Cerebellar nuclear complex (tissue), 1 donor: ENCODE measurements around the gene IRF8.
"Not testable (repeated sequence)": the region's sequence is repeated elsewhere in the genome, so short reads cannot be mapped to it uniquely, and the experiment has no call there.

ENCODE experiments used
- DNase-seq, 2 experiments: peaks; one replicate each; lab custom pipeline; 2025; lab: John Stamatoyannopoulos, UW

Gene IRF8

DNA sequence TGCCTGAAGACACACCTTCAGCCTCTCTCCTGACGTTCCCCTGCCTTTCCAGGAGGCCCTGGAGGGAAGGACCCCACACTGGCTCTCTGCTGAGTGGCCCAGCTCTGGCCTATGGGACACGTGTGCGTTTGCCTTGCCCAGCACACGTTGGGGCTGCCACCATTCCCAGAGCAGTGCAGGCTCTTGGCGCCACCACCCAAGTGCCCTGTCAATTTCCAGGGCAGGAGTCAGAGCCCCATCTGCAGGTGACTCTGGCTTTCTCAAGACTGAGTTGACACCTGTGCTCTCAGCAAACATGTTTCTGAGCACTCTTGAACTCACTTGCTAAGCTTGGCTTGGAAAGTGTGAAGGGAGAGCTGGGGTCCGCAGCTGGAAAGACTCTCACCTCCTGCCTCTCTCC is 4.7 kb upstream of the IRF8 start:
- DNase-seq: no peak

DNA sequence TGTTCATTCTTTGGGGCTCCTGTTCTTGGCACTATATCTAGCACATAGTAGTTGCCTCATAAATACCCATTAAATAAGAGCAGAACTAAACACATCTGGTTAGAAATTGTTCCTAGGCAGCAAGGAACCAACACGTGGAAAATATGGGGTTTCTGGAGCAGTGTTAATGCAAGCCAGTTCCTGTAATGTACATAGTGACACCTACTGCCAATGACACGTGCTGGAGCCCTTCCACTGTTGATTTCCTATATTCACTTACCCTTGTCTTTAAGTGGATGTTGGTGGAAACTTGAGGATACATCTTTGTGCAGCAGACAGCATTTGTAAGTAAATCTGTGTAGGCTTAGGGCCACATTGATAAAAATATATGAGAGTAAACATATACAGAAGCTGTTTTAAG is 1.6 kb upstream of the IRF8 start:
- no peak for DNase-seq

DNA sequence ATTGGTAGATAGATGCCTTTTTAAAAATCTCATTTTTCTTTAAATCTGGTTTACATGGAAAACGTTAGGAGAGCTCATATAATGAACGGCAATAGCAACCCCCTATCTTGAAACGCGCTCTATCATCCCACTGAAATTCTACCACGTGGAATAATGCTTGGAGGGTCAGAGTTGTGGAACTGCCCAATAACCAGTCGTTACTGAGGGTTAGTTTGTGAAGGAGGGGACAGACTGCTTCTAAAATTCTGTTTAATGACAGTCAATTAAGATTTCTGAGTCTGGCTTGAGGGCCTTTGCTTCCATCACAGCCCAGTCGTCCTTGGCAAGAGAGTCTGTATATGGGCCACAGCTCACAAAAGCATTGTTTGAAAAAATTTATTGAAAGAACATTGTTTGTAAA is 482 bp downstream of the IRF8 start:
- DNase-seq: no peak

DNA sequence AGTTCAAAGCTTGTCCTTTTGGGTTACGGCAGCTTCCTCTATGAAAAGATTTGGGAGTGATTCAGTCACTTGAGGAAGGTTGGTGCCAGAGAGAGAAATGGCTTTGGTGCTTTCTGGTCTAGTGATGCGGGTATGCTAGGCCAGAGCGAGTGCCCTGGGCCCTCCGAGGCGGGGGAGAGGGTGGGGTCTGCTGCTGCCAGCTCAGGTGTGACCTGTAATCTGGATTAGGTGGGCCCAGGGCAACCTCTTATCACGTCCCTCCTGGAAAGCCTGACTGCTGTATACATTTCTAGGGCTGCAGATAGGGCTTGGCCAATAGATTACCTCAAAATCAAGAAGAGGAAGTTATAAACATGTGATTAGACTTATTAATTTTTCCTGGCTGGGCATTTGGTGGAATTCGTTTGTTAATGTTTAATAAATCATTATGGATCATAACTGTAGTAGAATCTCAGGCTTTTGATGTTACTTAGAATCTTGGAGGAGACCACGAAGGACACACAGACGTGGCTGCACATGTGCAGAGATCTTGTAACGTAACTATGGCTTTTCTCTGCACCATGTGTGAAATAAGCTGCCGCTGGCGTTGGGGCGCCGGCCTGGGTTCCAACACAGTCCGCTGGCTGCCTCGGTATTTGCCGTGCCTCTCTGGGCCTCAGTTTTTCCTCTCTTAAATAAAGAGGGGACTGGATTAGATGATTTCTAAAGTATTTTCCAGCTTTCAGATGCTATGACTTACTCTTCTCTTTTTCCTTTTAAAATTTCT is 1.2 kb downstream of the IRF8 start:
- DNase-seq: no peak

DNA sequence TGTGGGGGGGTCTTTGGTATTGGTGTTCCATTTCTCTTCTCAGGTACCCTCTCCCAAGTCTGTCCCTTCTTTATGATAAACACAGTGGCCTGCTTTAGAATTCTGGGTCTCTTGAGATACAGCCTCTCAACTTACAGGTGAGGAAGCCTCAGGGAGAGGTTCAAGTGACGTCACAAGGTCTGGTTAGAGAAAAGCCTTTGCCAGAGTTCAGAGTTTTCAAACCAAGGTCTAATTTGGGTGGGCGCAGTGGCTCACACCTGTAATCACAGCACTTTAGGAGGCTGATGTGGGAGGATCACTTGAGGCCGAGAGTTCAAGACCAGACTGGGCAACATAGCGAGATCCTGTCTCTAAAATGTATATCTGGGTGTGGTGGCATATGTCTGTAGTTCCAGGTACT is 2.1 kb downstream of the IRF8 start:
- no peak for DNase-seq

DNA sequence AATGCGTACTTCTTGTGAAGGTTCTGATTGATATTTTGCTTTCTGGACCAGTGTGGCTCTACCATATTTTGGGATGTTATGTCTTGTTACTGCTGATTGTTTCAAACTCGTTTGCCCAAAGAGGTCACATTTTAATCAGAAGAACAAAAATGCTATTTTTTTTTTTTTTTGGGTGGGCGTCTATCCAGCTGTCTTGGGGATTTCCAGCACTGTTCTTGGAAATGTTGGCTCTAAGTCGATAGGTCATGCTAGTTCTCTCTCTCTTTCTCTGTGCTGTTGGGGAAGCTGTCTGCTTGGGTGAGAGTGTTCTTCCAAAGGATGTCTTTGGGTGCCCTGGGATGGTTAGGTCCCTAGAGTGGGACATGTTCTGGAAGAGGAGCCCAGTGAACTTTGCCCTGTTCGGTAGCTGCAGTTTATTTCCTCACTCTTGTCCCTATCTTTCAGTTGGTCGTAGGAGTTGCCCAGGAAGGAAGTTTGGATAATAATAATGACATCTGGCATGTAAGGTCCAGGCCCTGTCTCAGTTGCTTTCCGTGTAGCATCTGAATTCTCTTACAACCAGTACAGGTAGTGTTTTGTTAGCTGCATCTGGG is 2.9 kb downstream of the IRF8 start:
- no peak for DNase-seq

DNA sequence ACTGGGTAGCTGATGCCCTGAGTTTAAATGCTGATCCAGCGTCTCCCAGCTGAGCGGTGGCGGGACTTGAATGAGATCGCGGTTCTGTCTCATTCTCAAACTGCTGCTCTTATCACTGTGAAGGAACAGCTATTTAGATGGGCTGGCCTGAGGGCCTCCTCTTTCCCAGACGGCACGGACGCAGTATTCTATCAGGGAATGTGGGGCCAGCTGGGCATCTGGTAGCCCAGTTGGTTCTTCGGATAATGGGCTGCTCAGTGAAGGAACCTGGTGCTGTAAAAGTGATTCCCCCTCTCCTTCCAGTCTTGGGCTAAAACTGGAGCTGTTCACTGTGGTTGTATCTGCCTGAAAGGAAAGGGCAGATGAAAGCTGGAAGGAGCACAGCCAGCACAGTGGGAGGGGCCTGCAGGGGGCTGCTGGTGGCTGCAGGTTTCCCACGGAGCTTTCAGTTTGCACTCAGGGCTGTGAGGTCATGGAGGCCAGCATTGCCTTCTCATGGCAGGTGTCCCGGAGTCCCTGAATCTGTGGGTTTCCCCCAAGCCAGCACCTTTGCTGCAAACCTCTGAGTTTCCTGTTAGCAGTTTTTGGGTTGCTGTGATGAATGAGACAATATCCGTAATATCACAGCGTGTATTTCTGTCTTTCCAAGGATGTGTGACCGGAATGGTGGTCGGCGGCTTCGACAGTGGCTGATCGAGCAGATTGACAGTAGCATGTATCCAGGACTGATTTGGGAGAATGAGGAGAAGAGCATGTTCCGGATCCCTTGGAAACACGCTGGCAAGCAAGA is 3.6 kb downstream of the IRF8 start:
- no peak for DNase-seq

DNA sequence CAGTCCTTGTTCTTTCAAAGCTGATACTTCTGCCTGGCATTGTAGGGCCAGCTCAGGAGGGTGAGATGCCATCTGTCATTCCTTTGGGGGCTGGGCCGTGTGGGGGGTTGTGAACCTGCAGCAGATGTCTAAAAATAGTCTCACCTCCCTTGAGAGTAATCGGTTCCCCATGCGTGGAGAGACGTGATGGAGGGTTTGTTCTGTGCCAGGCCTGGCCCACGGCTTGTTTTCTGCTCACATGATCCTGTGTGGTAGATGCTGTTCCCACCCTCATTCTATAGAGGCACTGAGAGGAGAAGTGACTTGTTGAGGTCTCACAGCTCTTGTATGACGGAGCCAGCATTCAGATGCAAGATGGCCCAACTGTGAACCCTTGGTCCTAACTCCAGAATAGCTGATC is 4.6 kb downstream of the IRF8 start:
- no peak for DNase-seq

DNA sequence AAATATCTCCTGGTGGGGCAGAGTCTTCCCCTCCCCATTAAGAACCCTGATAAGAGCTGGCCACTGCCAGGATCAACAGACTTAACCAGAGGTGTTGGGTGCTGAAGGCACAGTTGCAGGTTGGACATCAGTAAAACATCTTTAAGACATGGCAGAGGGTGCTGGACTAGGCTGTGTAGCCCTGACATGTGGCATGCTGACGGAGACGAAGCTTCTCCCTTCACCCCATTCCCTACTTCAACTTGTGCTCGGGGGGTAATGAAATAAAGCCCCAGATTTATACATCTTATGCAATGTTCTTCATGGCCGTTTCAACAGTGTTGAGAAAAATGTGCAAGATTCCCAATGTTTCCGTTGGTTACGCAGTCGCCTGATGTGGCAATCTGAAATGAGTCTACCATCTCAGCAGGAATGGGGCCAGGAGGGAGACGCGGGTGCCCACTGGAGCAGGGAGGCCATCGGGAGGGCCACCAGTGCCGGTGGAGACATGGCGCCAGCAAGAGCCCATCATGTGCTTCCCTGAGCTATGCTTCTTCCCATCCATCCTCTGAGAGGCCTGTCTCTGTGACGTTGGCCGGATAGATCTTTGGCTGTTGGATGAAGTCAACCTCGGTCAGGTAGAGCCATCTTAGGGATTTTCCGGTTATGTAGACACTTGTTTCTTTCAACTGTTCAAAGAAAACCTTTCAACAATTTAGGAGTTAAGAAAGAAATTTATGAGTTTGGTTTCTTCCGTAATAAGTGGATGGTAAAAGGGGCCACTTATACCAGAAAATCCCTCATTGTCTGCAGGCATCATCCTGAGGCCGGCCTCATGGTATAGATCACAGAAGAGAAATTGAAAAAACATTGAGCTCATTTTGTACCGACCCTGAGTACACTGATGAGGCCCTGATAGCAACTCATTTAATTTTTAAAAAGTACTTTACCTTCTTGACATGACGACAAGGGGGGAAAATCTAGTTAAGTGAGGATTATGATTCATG is 6.4 kb downstream of the IRF8 start:
- no peak for DNase-seq

DNA sequence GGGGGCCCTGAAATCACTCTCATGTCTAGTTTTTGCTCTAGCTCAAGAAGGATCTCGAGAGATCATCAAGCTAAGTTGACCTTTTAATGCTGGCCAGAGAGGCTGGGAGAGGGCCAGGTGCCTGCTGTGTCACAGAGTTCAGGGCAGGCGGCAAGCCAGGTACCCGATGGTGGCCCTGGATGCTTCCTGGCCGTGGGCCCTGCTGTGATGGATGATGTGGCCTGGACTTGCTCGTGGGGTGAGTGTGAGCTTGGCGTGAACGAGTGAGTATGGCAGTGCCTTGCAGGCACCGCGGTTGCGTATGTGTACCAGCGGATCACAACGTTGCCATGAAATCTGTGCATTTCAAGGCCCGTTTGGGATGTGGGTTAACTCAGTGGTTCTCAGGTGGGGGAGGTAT is 7.4 kb downstream of the IRF8 start:
- no peak for DNase-seq

DNA sequence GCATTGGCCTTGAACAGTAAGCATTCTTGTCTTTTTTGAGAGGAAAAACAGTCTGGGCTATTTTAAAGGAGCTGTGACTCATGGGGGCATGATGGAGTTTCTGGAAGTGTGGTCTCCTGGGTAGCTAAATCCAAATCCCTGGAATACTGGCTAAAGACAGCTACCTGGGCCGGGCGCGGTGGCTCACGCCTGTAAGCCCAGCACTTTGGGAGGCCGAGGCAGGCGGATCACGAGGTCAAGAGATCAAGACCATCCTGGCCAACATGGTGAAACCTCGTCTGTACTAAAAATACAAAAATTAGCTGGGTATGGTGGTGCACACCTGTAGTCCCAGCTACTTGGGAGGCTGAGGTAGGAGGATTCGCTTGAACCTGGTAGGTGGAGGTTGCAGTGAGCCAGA is 8.3 kb downstream of the IRF8 start:
- DNase-seq: not testable (repeated sequence)

DNA sequence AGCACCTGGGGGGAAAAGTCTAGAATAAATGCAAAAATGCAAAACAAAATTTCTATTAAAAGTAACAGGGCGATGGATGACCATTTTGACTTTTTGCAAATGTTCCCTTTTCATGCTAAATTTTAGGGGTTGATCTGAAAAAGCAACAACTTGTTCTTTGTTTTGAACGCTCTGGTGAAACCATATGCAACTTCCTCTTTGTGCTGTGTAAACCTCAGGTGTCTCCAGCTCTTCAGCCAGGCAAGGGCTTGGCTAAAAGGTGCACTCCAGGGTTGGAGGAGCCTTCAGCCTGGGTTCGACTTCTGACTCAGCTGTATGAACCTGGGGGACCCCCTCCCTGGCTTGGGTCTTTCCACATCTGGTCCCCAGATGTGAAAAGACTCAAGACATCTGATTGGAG is 9.5 kb downstream of the IRF8 start:
- DNase-seq: no peak

DNA sequence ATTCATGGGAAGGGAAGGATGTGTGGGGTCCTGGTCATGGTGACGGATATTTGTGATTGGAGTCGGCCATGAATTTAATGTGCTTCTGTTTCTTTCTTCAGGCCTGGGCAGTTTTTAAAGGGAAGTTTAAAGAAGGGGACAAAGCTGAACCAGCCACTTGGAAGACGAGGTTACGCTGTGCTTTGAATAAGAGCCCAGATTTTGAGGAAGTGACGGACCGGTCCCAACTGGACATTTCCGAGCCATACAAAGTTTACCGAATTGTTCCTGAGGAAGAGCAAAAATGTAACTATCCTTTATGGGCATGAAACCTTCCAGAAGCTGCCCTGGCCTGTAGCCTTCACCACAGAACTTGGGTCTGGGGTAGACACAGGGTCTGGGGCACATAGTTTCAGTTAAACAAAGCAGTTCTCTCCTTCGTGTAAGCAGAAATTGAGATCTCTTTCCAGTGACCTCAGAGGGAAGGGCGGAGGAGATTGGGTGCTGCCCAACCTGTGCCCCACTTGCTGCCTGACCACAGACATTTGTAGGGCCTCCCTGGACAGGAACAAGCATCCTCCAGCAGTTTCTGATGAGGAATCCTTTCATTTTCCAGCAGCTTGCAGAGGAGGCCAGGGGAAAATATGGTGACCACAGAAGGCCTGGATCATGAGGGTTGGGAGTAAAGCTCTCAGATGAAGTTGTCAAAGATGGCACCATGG is 10.1 kb downstream of the IRF8 start:
- DNase-seq: no peak

DNA sequence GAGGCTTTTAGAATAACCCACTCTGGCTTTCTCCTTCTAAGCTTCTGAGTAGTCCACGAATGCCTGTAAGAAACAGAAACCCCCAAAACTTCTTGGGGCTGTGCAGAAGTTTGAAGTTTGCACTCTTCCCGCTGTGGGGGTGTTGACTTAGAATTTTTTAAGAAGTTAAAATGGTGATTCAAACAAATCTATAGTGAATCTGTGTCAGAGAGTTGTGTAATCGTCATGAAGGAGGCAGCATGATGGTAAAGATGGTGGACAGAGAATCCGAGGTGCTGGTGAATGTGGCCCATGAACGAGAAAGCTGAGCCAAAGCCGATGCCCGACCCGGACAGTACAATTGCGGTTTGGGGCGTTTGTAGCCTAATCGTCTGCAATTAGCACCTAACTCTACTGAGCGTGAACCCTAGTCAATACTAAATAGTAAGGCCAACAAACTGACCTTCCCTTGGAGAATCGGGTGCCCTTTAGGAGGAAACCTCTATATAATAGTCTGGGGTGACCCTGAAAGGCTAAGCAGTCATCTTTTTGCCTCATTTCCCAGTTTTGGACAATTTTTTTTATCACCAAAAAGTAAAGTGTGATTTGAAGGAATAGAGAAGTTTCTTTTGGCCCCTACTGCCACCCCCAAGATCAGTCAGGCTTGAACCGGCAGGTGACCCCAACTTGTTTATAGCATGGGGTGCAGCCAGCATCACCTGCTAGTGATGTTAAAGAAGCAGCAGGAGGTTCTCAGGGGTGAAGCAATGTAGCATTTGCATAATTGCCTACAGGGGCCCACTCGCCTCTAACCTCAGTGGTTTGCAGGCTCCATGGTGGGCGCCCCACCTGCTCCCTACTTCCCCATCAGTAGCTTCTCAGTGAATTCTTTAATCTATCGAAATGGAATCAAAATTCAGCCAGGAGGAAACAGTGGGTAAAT is 11.2 kb downstream of the IRF8 start:
- no peak for DNase-seq

DNA sequence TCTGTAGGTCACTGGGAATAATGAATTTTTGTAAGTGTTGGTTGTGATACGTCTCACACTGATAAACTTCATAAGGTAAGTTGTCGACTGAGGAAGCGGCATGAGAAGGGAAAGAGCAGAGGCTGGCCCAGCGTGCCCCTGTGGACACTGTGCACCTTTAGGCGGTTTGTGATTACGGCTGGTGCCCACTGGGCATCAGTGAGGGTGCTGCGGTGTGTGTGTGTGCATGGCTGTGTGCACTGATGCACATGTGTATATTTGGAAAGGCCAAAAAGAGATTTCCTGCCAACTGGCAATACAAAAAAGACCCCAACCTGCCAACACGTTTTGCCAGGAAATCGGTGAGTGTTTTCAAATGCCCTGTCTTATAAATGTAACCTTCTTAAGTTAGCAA is 11.9 kb downstream of the IRF8 start:
- DNase-seq: no peak

DNA sequence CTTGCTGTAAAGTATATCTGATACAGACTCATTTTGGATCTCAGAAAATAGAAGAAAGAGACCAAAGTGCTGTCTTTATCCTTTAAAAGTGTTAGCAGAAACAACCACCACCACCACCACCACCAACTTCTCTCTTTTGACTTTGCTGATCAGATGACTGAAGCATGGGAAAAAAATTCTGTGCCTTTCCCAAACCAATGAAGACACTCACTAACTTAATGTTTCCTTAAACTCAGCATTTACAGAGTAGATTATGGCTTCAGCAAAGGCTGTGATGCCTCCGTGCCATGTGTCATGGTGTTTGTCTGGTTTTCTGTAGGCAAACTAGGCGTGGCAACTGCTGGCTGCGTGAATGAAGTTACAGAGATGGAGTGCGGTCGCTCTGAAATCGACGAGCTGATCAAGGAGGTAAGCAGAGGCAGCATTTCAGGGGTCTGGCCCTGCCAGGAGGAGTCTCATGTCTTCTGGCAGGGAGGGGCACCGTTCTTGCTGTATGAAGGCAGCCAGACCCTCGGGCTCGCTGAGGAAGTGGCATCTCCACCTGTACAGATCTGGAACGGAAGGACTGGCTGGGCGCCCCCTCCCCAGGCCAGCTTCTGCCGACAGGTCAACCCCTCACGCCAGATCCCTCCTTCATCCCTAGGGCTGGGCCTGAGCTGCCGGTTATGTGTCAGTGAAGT is 12.4 kb downstream of the IRF8 start:
- DNase-seq: no peak

DNA sequence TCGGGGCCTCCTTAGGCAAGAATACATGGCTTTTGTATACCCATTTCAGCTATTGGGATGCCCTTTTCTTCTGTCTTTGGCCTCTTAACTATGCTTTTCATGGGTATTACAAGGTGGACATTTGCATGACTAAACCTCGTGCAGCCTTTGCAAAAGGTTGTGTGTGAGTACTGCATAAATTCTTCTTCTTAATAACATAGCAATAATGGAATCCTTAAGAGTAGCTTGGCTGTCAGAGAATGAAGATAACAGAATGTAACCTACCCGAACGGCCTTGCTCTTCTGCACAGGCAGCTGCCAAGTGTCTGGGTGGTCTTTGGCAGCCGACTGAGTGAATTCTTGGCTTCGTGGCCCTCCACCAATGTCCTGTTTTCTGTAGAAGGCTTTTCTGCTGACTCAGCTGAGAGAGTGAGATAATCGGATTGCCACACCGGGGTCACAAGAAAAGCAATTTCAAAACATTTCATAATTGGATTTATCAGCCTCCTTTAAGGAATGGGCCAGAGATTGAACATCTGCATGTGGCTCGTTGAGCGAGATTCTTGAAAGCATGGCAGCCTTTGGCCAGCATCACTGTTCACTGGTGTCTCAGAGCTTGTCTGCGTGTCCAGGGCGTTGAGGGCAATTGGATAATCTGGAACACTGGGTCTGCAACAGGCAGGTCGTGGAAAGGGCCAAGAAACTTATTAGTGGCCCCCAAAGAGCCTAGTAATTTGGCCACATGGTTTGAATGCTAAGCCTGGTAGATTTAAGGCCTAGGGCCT is 13.4 kb downstream of the IRF8 start:
- no peak for DNase-seq

DNA sequence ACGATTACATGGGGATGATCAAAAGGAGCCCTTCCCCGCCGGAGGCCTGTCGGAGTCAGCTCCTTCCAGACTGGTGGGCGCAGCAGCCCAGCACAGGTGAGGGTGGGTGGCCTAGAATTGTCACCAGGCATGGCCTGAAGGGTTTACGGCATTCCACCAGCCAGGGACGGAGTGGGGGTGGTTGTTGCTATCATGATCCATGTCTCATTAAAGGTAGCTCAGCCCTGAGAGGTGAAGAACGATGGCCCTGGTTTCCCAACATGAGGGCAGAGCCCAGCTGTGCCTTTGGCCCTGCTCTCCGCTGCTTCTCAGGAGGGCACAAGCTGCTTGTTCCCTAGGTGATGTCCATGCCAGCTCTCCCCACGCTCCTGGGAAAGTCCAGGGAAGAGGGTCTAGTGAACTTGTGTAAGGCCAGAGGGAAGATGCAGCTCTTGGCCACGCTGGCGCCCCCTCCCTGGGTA is 14.2 kb downstream of the IRF8 start:
- no peak for DNase-seq
